HG03159 (cell line): Measurements from ENCODE around the gene WDR41.

Experiments used
- ATAC-seq: cut with Tn5 transposase; IDR thresholded peaks from one replicate; pipeline ENCODE4 v1.9.1; 2021; ENCODE audit warnings: mild to moderate bottlenecking, moderate library complexity; ENCODE audit not compliant: unreplicated experiment

The WDR41 gene

GRCh38 chr5:77448831-77449230, 43.3 kb downstream of the WDR41 start:
- ATAC-seq, result no peak

DNA sequence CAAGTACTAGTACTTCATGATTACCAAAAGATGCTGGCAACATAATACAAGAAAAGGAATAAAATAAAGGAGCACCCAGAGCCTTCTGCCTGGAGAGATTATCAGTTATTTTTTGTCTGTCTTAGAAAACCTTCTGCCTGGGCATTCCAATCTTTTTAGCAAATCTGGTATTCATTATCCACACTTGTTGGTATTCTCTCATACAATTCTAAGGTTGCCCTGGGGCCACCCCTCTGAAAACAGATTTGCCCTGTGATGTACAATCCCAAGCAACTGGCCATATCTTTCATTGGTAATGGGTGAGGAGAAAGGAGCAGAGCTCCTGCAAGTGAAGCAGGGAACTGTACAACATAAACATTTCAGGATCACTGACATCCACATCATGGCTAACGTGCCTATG, 47.8 kb downstream of the WDR41 start:
- no peak for ATAC-seq

- no peak for ATAC-seq
These were observed 48.4 kb downstream of the WDR41 start for GRCh38 chr5:77443670-77444069.

- ATAC-seq, result no peak
These were observed 54.0 kb downstream of the WDR41 start for GRCh38 chr5:77438071-77438470.

- ATAC-seq, result no peak
These were observed 54.9 kb downstream of the WDR41 start for GRCh38 chr5:77437194-77437593.

GRCh38 chr5:77431719-77432118, 60.4 kb downstream of the WDR41 start:
- ATAC-seq, result no peak

GRCh38 chr5:77431286-77431685, 60.8 kb downstream of the WDR41 start:
- no peak for ATAC-seq

GRCh38 chr5:77430726-77431125, 61.4 kb downstream of the WDR41 start:
- ATAC-seq, result no peak

DNA sequence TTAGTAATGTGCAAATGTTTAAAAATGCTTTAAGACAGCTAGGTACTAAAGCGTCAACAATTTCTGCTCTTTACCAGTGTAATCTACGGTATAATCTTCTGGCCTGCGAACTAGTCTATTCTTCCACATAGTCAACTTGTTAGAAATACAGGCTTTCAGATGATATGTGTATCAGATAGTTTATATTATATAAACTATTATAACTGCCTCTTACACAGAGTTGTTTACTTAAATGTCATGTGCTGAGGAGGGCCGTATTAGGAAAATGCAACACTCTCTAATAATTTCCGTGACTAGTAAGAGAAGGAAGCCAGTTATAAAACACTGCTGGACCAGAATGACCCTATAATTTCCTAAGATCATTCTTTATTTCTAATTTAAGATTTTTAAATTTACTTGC, 63.6 kb downstream of the WDR41 start:
- ATAC-seq, result no peak

DNA sequence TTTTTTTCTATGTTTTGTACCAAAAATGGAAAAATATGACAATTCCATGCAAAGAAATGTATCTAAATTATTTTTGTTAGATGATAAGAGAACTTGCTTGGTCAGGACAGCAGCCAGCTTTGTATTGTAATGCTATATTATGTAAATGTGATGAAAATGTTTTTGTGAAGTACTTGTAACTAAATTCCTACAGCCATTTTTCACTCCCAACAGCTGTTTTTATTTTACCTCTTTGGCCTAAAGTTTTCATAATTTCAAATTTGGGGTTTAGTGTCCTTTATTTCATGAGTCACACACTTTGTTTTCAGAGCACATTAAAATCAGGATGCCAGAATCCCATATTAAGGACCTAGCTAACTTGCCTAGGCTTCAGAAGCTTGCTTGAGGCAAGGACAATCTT, 64.1 kb downstream of the WDR41 start:
- ATAC-seq, result no peak

DNA sequence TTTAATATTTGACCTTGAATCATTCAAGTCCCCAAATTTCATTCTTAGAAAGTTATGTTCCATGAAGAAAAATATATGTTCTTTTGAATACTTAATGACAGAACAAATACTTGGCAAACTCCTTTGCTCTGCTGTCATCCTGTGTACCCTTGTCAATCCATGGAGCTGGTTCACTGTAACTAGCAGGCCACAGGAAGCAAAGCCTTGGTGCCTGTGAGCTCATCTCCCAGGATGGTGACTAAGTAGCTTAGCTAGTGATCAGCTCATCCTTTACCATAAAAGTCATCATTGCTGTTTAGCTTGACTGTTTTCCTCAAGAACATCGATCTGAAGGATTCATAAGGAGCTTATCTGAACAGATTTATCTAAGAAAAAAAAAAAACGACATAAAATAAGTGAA, 65.4 kb downstream of the WDR41 start:
- ATAC-seq, result no peak

GRCh38 chr5:77425998-77426659, 66.0 kb downstream of the WDR41 start:
- no peak for ATAC-seq

- no peak for ATAC-seq
These were observed 66.7 kb downstream of the WDR41 start for GRCh38 chr5:77425420-77425819.

DNA sequence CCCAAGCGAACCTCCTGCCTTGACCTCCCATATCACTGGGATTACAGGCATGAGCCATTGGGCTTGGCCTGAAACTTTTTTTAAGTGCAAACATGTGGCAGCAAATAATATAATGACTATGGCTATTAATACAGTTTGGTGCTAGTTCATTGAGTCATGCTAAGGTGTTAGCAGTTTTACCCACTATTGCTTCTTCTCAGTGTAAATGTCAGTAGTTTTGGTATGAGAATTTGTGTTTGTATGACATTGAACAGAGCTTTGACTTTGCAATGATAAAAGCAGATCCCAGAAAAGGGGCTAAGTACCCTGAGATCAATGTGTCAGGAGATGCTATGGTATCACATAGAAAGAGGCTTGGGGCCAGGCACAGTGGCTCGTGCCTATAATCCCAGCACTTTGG, 67.2 kb downstream of the WDR41 start:
- no peak for ATAC-seq

DNA sequence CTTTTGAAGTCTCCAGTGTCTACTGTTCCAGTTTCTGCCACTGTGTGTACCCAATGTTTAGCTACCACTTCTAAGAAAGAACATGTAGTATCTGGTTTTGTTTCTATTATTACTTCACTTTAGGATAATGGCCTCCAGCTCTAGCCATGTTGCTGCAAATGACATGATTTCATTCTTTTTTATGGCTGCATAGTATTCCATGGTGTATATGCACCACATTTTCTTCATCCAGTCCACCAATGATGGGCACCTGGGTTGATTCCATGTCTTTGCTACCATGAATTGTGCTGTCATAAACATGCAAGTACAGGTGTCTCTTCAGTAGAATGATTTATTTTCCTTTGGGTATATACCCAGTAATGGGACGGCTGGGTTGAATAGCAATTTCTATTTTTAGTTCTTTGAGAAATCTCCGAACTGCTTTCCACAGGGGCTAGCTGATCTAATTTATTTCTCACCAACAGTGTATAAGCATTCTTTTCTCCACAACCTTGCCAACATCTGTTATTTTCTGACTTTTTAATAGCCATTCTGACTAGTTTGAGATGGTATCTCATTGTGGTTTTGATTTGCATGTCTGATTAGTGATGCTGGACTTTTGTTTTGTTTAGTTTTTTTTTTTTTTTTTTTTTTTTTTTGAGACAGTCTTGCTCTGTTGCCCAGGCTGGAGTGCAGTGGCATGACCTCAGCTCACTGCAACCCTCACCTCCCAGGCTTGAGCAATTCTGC, 68.9 kb downstream of the WDR41 start:
- ATAC-seq, result no peak

GRCh38 chr5:77420940-77421339, 71.2 kb downstream of the WDR41 start:
- ATAC-seq, result no peak

GRCh38 chr5:77419644-77420582, 72.2 kb downstream of the WDR41 start:
- no peak for ATAC-seq

DNA sequence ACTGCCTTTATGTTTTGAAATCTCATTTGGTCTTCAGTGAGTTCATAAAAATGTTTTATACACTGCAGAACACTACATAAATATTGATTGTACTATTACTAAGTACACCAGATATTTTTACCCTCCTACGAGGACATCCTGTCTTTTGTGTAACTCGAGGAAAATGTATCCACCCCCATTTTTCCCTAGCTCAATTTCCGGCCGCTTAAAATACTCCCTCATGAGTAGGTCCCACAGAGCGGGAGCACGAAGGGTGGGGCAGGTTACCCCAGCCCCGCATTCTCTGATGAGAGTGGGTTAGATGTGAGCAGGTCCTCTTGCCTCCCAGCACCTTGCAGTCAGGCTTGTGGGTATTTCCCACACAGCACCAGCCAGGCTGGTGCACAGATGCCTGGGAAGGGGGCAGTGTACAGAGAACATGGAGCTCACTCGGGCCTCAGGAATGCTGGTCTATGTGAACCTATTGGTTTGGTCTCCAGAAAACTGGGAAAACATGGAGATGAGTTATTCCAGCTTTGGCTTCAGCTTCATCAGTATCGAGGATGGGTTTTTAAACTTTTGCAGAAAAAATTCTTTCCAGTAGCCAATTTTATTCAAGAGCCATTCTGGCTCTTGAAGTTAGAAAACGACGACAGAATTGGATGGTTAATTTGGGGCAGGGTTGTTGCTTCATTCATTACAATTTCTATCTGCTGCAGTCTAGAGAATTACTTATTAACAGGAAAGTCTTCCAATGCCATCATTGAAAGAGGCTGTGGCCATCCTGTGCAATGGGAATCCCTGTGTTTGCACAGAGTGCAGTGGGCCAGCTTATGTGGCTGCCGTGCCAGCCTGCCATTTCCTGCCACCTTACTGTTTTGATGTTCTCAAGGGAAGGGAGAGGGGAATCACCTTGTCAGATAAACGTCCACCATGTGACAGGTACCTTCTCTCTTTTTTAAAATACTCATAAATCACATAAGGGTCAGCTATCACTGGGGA, 73.2 kb downstream of the WDR41 start:
- ATAC-seq, result no peak

GRCh38 chr5:77418162-77418561, 74.0 kb downstream of the WDR41 start:
- ATAC-seq, result no peak

- ATAC-seq, result no peak
These were observed 79.1 kb downstream of the WDR41 start for GRCh38 chr5:77413049-77413448.
